NOMO-1 treated with dmso at 0.1 percent for 144 hours (cell line): ENCODE measurements around the gene FAM234B.

Experiments
- DNase-seq: peaks from one replicate; lab custom pipeline; 2025; ENCODE audit not compliant: unreplicated experiment; lab: John Stamatoyannopoulos, UW

FAM234B gene

GRCh38 chr12:13114251-13115052 lies 70.3 kb downstream of the FAM234B start:
- no peak for DNase-seq

- DNase-seq: no peak
Measured at GRCh38 chr12:13116259-13116658, 72.1 kb downstream of the FAM234B start.

- no peak for DNase-seq
Measured at GRCh38 chr12:13117029-13117428, 72.8 kb downstream of the FAM234B start.

GRCh38 chr12:13119826-13120225 lies 75.6 kb downstream of the FAM234B start:
- DNase-seq: no peak

- DNase-seq: no peak
Measured at GRCh38 chr12:13120413-13120812, 76.2 kb downstream of the FAM234B start.

- DNase-seq: no peak
Measured at GRCh38 chr12:13121568-13121967, 77.4 kb downstream of the FAM234B start.

- DNase-seq: no peak
Measured at GRCh38 chr12:13124656-13125505, 80.7 kb downstream of the FAM234B start.

GRCh38 chr12:13125996-13126395 lies 81.8 kb downstream of the FAM234B start:
- DNase-seq: no peak

- no peak for DNase-seq
Measured at GRCh38 chr12:13126494-13126893, 82.3 kb downstream of the FAM234B start.

- no peak for DNase-seq
Measured at GRCh38 chr12:13127444-13127843, 83.3 kb downstream of the FAM234B start.

GRCh38 chr12:13128291-13128965 lies 84.2 kb downstream of the FAM234B start:
- DNase-seq: no peak

- no peak for DNase-seq
Measured at GRCh38 chr12:13130981-13131380, 86.8 kb downstream of the FAM234B start.
